HepG2 (cell line): ENCODE results near the gene ZFAND2B. TPM values are rescaled to one million over a fixed set of nuclear protein-coding genes. Genes with fewer than 3 reads are reported as not detected.

ENCODE experiments used
- CREM ChIP-seq, 2 experiments: sonication (generic) in 1 of 2; formaldehyde crosslinking in 1 of 2; IDR thresholded peaks; 2 replicates each; pipeline versions ENCODE4 v1.4.0 to v1.6.1; 2016 to 2020; ENCODE audit warnings: antibody characterized with exemption in 1 of 2, mild to moderate bottlenecking in 1 of 2, missing genetic modification reagents in 1 of 2
- HNRNPK ChIP-seq: fragments of 200-400 bp; formaldehyde crosslinking; IDR thresholded peaks from 2 replicates; pipeline ENCODE4 v1.6.1; 2018; ENCODE audit warnings: low read length, low read depth, moderate library complexity, mild to moderate bottlenecking; ENCODE audit not compliant: poor library complexity, severe bottlenecking
- MBD4 ChIP-seq: IDR thresholded peaks from 2 replicates; pipeline ENCODE4 v1.6.1; 2012; ENCODE audit warnings: low read length, inconsistent platforms, borderline replicate concordance
- NBN ChIP-seq: fragments of 450-650 bp; conservative IDR thresholded peaks from 2 replicates; pipeline ENCODE4 v1.6.1; 2017
- THYN1 ChIP-seq: sonication (generic); formaldehyde crosslinking; IDR thresholded peaks from 2 replicates; pipeline ENCODE4 v1.8.1; 2023; ENCODE audit warnings: low read depth, mild to moderate bottlenecking, moderate library complexity, missing genetic modification reagents, borderline replicate concordance
- YEATS2 ChIP-seq: sonication (generic); formaldehyde crosslinking; IDR thresholded peaks from 2 replicates; pipeline ENCODE4 v1.4.0; 2020; ENCODE audit warnings: missing genetic modification reagents, borderline replicate concordance
- ZEB1 ChIP-seq: IDR thresholded peaks from 2 replicates; pipeline ENCODE4 v1.6.1; 2012; ENCODE audit warnings: mild to moderate bottlenecking, low read depth, inconsistent platforms; ENCODE audit not compliant: insufficient replicate concordance
- ZKSCAN1 ChIP-seq: fragments of 150-350 bp; IDR thresholded peaks from 2 replicates; pipeline ENCODE4 v1.6.1; 2014; ENCODE audit warnings: low read length
- ZKSCAN8 ChIP-seq: IDR thresholded peaks from 2 replicates; pipeline ENCODE4 v1.6.1; 2016; ENCODE audit warnings: borderline replicate concordance, missing genetic modification reagents, missing compliant biosample characterization
- ZNF17 ChIP-seq: sonication (generic); formaldehyde crosslinking; IDR thresholded peaks from 2 replicates; pipeline ENCODE4 v1.5.0; 2020; ENCODE audit warnings: mild to moderate bottlenecking, missing genetic modification reagents
- ZNF234 ChIP-seq: sonication (generic); formaldehyde crosslinking; conservative IDR thresholded peaks from 2 replicates; pipeline ENCODE4 v1.5.1; 2020; ENCODE audit warnings: mild to moderate bottlenecking, missing genetic modification reagents
- polyA plus RNA-seq, 8 experiments: library from polyadenylated mRNA; depleted of rRNA in 3 of 8; stranded (reverse) in 7 of 8; unstranded in 1 of 8; fragments of >200 nt; fragmentation: Illumina TruSeq in 4 of 8; extraction: Trizol in 4 of 8; gene quantifications; 2 replicates each; pipeline versions ENCODE4 v1.2.1 to v1.2.3, GENCODE V29; 2011 to 2016; ENCODE audit warnings: low read depth in 4 of 8, missing spikeins in 1 of 8, mixed read lengths in 1 of 8; ENCODE audit not compliant: insufficient read depth in 1 of 8
- total RNA-seq, 5 experiments: library from RNA; depleted of rRNA; stranded (reverse); fragments of >200 nt; fragmentation: Illumina TruSeq; extraction: Trizol; gene quantifications; 2 replicates each; pipeline ENCODE4 v1.2.3, GENCODE V29; 2016; ENCODE audit warnings: low read depth in 1 of 5
- TF ChIP-seq, protein P1 (sequence below): IDR thresholded peaks from 2 replicates; pipeline ENCODE4 v1.6.1; 2016; ENCODE audit warnings: low read depth, missing genetic modification reagents, missing compliant biosample characterization
- TF ChIP-seq, protein P2 (sequence below): sonication (generic); formaldehyde crosslinking; IDR thresholded peaks from 2 replicates; pipeline ENCODE4 v1.9.0; 2022; ENCODE audit warnings: low read depth, missing genetic modification reagents
- TF ChIP-seq, protein P3 (sequence below): sonication (generic); formaldehyde crosslinking; IDR thresholded peaks from 2 replicates; pipeline ENCODE4 v1.8.1; 2023; ENCODE audit warnings: missing genetic modification reagents, mild to moderate bottlenecking, borderline replicate concordance
- TF ChIP-seq, protein P4 (sequence below): sonication (generic); formaldehyde crosslinking; IDR thresholded peaks from 2 replicates; pipeline ENCODE4 v1.4.0; 2020; ENCODE audit warnings: mild to moderate bottlenecking, missing genetic modification reagents, borderline replicate concordance

The ZFAND2B gene
- total and polyA plus RNA-seq, 2 of the 13 experiments (the other 11 are each of a cell fraction or from before 2014, with no cell fraction given), result 53.3 to 115 TPM

DNA sequence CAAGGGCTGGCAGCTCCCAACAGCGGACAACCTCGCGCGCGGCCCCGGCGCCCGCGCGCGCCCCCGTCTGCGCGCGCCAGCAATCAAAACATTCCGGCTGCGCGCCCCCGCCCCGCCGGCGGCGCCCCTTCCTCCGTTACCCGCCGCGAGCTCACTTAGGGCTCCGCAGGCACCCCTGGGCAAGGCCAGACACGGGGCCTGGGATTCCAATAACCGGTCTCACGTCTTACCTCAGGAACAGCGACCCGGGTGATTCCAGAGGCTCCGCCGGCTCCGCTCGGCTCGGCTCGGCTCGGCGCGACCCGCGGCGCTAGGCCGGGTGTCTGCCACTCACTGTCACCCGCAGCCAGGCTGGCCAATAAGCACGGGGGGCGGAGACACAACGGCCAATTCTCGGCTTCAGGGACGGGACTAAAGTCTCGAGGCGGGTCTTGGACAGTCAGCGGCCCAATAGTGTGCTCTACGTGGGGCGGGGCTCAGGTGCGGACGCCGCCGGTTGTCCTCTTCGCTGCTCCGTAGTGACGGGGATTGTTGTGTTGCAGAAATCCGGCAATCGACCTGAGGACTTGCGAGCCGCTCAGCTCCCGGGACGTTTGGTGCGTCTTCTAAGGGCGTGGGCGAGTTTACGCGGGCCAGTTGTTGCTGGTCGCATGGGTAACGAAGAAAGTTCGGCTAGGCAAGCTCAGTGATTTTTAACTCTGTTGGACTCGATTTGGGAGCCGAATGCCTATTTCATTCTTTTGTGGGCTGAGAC lies 22.9 kb downstream of the ZFAND2B start, which contains the start of the genes ANKZF1 and ATG9A (continued):
- TF ChIP-seq ZEB1, result no peak
- peak; percentile 31; the same call in 1 of the 2 replicates for TF ChIP-seq ZKSCAN1
- TF ChIP-seq, protein P1, sequence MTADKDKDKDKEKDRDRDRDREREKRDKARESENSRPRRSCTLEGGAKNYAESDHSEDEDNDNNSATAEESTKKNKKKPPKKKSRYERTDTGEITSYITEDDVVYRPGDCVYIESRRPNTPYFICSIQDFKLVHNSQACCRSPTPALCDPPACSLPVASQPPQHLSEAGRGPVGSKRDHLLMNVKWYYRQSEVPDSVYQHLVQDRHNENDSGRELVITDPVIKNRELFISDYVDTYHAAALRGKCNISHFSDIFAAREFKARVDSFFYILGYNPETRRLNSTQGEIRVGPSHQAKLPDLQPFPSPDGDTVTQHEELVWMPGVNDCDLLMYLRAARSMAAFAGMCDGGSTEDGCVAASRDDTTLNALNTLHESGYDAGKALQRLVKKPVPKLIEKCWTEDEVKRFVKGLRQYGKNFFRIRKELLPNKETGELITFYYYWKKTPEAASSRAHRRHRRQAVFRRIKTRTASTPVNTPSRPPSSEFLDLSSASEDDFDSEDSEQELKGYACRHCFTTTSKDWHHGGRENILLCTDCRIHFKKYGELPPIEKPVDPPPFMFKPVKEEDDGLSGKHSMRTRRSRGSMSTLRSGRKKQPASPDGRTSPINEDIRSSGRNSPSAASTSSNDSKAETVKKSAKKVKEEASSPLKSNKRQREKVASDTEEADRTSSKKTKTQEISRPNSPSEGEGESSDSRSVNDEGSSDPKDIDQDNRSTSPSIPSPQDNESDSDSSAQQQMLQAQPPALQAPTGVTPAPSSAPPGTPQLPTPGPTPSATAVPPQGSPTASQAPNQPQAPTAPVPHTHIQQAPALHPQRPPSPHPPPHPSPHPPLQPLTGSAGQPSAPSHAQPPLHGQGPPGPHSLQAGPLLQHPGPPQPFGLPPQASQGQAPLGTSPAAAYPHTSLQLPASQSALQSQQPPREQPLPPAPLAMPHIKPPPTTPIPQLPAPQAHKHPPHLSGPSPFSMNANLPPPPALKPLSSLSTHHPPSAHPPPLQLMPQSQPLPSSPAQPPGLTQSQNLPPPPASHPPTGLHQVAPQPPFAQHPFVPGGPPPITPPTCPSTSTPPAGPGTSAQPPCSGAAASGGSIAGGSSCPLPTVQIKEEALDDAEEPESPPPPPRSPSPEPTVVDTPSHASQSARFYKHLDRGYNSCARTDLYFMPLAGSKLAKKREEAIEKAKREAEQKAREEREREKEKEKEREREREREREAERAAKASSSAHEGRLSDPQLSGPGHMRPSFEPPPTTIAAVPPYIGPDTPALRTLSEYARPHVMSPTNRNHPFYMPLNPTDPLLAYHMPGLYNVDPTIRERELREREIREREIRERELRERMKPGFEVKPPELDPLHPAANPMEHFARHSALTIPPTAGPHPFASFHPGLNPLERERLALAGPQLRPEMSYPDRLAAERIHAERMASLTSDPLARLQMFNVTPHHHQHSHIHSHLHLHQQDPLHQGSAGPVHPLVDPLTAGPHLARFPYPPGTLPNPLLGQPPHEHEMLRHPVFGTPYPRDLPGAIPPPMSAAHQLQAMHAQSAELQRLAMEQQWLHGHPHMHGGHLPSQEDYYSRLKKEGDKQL (CRISPR knock-in tag), result no peak
- TF ChIP-seq ZKSCAN8, result peak; percentile 34; the same call in 1 of the 2 replicates
- TF ChIP-seq, protein P2, sequence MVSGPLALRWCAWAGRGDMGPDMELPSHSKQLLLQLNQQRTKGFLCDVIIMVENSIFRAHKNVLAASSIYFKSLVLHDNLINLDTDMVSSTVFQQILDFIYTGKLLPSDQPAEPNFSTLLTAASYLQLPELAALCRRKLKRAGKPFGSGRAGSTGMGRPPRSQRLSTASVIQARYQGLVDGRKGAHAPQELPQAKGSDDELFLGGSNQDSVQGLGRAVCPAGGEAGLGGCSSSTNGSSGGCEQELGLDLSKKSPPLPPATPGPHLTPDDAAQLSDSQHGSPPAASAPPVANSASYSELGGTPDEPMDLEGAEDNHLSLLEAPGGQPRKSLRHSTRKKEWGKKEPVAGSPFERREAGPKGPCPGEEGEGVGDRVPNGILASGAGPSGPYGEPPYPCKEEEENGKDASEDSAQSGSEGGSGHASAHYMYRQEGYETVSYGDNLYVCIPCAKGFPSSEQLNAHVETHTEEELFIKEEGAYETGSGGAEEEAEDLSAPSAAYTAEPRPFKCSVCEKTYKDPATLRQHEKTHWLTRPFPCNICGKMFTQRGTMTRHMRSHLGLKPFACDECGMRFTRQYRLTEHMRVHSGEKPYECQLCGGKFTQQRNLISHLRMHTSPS (CRISPR knock-in tag), result no peak
- no peak for TF ChIP-seq ZNF234 (CRISPR knock-in tag)
- TF ChIP-seq CREM (IDR thresholded peaks at IDR 0.05), result peak; percentile 88
- TF ChIP-seq CREM (CRISPR knock-in tag; IDR thresholded peaks at IDR 0.05), result no peak
- no peak for TF ChIP-seq NBN
- TF ChIP-seq, protein P3, sequence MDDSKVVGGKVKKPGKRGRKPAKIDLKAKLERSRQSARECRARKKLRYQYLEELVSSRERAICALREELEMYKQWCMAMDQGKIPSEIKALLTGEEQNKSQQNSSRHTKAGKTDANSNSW (CRISPR knock-in tag), result peak; percentile 49; the same call in 1 of the 2 replicates
- no peak for TF ChIP-seq MBD4
- TF ChIP-seq, protein P4, sequence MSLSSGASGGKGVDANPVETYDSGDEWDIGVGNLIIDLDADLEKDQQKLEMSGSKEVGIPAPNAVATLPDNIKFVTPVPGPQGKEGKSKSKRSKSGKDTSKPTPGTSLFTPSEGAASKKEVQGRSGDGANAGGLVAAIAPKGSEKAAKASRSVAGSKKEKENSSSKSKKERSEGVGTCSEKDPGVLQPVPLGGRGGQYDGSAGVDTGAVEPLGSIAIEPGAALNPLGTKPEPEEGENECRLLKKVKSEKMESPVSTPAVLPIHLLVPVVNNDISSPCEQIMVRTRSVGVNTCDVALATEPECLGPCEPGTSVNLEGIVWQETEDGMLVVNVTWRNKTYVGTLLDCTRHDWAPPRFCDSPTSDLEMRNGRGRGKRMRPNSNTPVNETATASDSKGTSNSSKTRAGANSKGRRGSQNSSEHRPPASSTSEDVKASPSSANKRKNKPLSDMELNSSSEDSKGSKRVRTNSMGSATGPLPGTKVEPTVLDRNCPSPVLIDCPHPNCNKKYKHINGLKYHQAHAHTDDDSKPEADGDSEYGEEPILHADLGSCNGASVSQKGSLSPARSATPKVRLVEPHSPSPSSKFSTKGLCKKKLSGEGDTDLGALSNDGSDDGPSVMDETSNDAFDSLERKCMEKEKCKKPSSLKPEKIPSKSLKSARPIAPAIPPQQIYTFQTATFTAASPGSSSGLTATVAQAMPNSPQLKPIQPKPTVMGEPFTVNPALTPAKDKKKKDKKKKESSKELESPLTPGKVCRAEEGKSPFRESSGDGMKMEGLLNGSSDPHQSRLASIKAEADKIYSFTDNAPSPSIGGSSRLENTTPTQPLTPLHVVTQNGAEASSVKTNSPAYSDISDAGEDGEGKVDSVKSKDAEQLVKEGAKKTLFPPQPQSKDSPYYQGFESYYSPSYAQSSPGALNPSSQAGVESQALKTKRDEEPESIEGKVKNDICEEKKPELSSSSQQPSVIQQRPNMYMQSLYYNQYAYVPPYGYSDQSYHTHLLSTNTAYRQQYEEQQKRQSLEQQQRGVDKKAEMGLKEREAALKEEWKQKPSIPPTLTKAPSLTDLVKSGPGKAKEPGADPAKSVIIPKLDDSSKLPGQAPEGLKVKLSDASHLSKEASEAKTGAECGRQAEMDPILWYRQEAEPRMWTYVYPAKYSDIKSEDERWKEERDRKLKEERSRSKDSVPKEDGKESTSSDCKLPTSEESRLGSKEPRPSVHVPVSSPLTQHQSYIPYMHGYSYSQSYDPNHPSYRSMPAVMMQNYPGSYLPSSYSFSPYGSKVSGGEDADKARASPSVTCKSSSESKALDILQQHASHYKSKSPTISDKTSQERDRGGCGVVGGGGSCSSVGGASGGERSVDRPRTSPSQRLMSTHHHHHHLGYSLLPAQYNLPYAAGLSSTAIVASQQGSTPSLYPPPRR (CRISPR knock-in tag), result peak; percentile 69
- no peak for TF ChIP-seq ZNF17 (CRISPR knock-in tag)
- TF ChIP-seq HNRNPK, result no peak
- peak; percentile 90; the same call in 1 of the 2 replicates for TF ChIP-seq YEATS2
- no peak for TF ChIP-seq THYN1 (CRISPR knock-in tag)
